Measurements from ENCODE around the gene PDZD7. TPM values are rescaled to one million over a fixed set of nuclear protein-coding genes. Genes with fewer than 3 reads are reported as not detected.

The PDZD7 gene
- total and polyA plus RNA-seq, 9 of the 15 experiments (the other 6 are each of a cell fraction or from before 2014, with no cell fraction given): 0.04 to 0.24 (median 0.08) TPM; not detected in 3

- TF ChIP-seq HDGF (IDR thresholded peaks at IDR 0.05) (peak; percentile 84; the same call in 1 of the 2 replicates), RAD51 (IDR thresholded peaks at IDR 0.05; ENCODE audit: borderline replicate concordance, low read depth) (peak; percentile 38; the same call in 1 of the 2 replicates), CHCHD3 (CRISPR knock-in tag; IDR thresholded peaks at IDR 0.05) (no peak), ZSCAN29 (IDR thresholded peaks at IDR 0.05) (no peak), PBX2 (CRISPR knock-in tag; IDR thresholded peaks at IDR 0.05; ENCODE audit: low read depth) (no peak), PBX2 (tag; conservative IDR thresholded peaks at IDR 0.05; ENCODE audit: low read depth) (0 out of 2 replicates have a peak, but pooled peaks have one; percentile 14), TAF9B (IDR thresholded peaks at IDR 0.05; ENCODE audit: partially characterized antibody) (no peak), KLF1 (tag; IDR thresholded peaks at IDR 0.05) (no peak), NFIC (IDR thresholded peaks at IDR 0.05) (peak; percentile 97), ZNF696 (CRISPR knock-in tag; conservative IDR thresholded peaks at IDR 0.05) (no peak), ZBTB40 (IDR thresholded peaks at IDR 0.05) (peak; percentile 51; the same call in 1 of the 2 replicates), ZBTB40 (CRISPR knock-in tag; IDR thresholded peaks at IDR 0.05) (no peak), TGIF2 (CRISPR knock-in tag; IDR thresholded peaks at IDR 0.05) (no peak)
- TF ChIP-seq, protein P1, sequence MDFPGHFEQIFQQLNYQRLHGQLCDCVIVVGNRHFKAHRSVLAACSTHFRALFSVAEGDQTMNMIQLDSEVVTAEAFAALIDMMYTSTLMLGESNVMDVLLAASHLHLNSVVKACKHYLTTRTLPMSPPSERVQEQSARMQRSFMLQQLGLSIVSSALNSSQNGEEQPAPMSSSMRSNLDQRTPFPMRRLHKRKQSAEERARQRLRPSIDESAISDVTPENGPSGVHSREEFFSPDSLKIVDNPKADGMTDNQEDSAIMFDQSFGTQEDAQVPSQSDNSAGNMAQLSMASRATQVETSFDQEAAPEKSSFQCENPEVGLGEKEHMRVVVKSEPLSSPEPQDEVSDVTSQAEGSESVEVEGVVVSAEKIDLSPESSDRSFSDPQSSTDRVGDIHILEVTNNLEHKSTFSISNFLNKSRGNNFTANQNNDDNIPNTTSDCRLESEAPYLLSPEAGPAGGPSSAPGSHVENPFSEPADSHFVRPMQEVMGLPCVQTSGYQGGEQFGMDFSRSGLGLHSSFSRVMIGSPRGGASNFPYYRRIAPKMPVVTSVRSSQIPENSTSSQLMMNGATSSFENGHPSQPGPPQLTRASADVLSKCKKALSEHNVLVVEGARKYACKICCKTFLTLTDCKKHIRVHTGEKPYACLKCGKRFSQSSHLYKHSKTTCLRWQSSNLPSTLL (IDR thresholded peaks at IDR 0.05): 0 out of 2 replicates have a peak, but pooled peaks have one; percentile 39
These were observed 32.5 kb downstream of the PDZD7 start (continued) for GRCh38 chr10:100998183-100998990.
